GM12801 (cell line): ENCODE results near the gene ZNF282.

Experiments used
- CTCF ChIP-seq: IDR thresholded peaks from one replicate; pipeline ENCODE4 v1.5.1; 2011; ENCODE audit warnings: control low read depth; ENCODE audit not compliant: insufficient read length; ENCODE audit errors: extremely low read depth

The ZNF282 gene

GRCh38 chr7:149218469-149219420 lies 23.4 kb downstream of the ZNF282 start:
- TF ChIP-seq CTCF: no peak

GRCh38 chr7:149220534-149220933 lies 25.2 kb downstream of the ZNF282 start:
- TF ChIP-seq CTCF: no peak

- TF ChIP-seq CTCF: no peak
Observed at GRCh38 chr7:149223176-149223575, 27.8 kb downstream of the ZNF282 start.

- TF ChIP-seq CTCF: no peak
Observed at GRCh38 chr7:149223761-149224160, 28.4 kb downstream of the ZNF282 start.

- no peak for TF ChIP-seq CTCF
Observed at GRCh38 chr7:149224352-149224751, 29.0 kb downstream of the ZNF282 start.

- TF ChIP-seq CTCF: no peak
Observed at GRCh38 chr7:149225106-149225505, 29.8 kb downstream of the ZNF282 start.

GRCh38 chr7:149225656-149226055 lies 30.3 kb downstream of the ZNF282 start:
- TF ChIP-seq CTCF: no peak
